ENCODE results near the gene MYO18B.

The MYO18B gene

GRCh38 chr22:25749420-25750169 is 7.6 kb downstream of the MYO18B start:
- DNase-seq, result no peak

- no peak for DNase-seq
Observed at GRCh38 chr22:25750569-25751173, 8.7 kb downstream of the MYO18B start.

- DNase-seq, result no peak
Observed at GRCh38 chr22:25751174-25751581, 9.2 kb downstream of the MYO18B start.

GRCh38 chr22:25752615-25753214 is 10.7 kb downstream of the MYO18B start:
- DNase-seq, result no peak

GRCh38 chr22:25753252-25753651 is 11.3 kb downstream of the MYO18B start:
- no peak for DNase-seq

- DNase-seq, result no peak
Observed at GRCh38 chr22:25754527-25755202, 12.7 kb downstream of the MYO18B start.

GRCh38 chr22:25757686-25758085 is 15.7 kb downstream of the MYO18B start:
- DNase-seq, result no peak

- DNase-seq, result no peak
Observed at GRCh38 chr22:25758316-25758715, 16.3 kb downstream of the MYO18B start.

GRCh38 chr22:25759825-25760231 is 17.8 kb downstream of the MYO18B start:
- DNase-seq, result no peak

GRCh38 chr22:25760294-25760693 is 18.3 kb downstream of the MYO18B start:
- DNase-seq, result no peak

- no peak for DNase-seq
Observed at GRCh38 chr22:25760848-25761595, 19.0 kb downstream of the MYO18B start.

GRCh38 chr22:25762147-25762546 is 20.2 kb downstream of the MYO18B start:
- DNase-seq, result no peak

GRCh38 chr22:25763239-25763777 is 21.3 kb downstream of the MYO18B start:
- no peak for DNase-seq

- no peak for DNase-seq
Observed at GRCh38 chr22:25764270-25765015, 22.5 kb downstream of the MYO18B start.

GRCh38 chr22:25765016-25765367 is 23.0 kb downstream of the MYO18B start:
- no peak for DNase-seq

- no peak for DNase-seq
Observed at GRCh38 chr22:25765801-25766200, 23.8 kb downstream of the MYO18B start.

- DNase-seq, result no peak
Observed at GRCh38 chr22:25766418-25766817, 24.4 kb downstream of the MYO18B start.

- DNase-seq, result no peak
Observed at GRCh38 chr22:25770333-25770732, 28.3 kb downstream of the MYO18B start.

GRCh38 chr22:25772288-25772687 is 30.3 kb downstream of the MYO18B start:
- no peak for DNase-seq

GRCh38 chr22:25774575-25775026 is 32.6 kb downstream of the MYO18B start:
- peak in 1 of 2 donors; percentile 16 for DNase-seq

GRCh38 chr22:25775531-25775930 is 33.5 kb downstream of the MYO18B start:
- no peak for DNase-seq

- no peak for DNase-seq
Observed at GRCh38 chr22:25777411-25777810, 35.4 kb downstream of the MYO18B start.
